ENCODE results near the gene EXOC3L1.

- no peak for TF ChIP-seq CTCF (IDR thresholded peaks at IDR 0.05)
- no peak for TF ChIP-seq POLR2A (IDR thresholded peaks at IDR 0.05)
- no peak for TF ChIP-seq POLR2AphosphoS5 (IDR thresholded peaks at IDR 0.05)
- no peak for TF ChIP-seq EP300 (IDR thresholded peaks at IDR 0.05; ENCODE audit: low read depth)
These were observed 5.4 kb downstream of the EXOC3L1 start for GRCh38 chr16:67184453-67184994.
